MM.1S (cell line): ENCODE measurements around the gene MID1.

Experiments
- EZH2 ChIP-seq: fragments of 300-600 bp; sonication (generic); optimal IDR thresholded peaks from 2 replicates; pipeline ENCODE3; 2017; ENCODE audit warnings: low read depth, mild to moderate bottlenecking, antibody characterized with exemption, low read length, mixed read lengths
- EZH2phosphoT487 ChIP-seq: fragments of 300-600 bp; sonication (generic); IDR thresholded peaks from 2 replicates; pipeline ENCODE4 v1.6.1; 2018; ENCODE audit warnings: antibody characterized with exemption, low read length
- TF ChIP-seq, protein P1 (sequence below): fragments of 300-600 bp; sonication (generic); IDR thresholded peaks from 2 replicates; pipeline ENCODE4 v1.5.1; 2016; ENCODE audit warnings: antibody characterized with exemption, low read length, mixed read lengths

DNA sequence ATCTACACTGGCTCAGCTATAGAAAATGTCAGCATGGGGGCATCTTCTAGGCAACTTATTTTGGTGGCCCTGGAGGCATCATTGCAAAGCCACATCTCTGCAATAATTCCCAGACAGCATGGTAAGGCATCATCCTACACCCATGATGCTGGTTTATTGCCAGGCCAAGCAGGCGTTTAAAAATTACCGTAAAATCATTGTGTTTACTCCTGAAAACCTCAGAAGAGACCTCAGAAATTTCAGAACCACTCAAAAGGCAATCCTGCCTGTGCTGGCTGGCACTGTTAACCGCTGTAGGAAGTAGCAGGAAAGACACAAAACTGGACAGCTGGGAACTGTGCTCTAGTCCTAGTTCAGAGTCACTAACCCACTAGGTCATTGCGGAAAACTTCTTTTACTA is 63.2 kb downstream of the MID1 start:
- TF ChIP-seq, protein P1, sequence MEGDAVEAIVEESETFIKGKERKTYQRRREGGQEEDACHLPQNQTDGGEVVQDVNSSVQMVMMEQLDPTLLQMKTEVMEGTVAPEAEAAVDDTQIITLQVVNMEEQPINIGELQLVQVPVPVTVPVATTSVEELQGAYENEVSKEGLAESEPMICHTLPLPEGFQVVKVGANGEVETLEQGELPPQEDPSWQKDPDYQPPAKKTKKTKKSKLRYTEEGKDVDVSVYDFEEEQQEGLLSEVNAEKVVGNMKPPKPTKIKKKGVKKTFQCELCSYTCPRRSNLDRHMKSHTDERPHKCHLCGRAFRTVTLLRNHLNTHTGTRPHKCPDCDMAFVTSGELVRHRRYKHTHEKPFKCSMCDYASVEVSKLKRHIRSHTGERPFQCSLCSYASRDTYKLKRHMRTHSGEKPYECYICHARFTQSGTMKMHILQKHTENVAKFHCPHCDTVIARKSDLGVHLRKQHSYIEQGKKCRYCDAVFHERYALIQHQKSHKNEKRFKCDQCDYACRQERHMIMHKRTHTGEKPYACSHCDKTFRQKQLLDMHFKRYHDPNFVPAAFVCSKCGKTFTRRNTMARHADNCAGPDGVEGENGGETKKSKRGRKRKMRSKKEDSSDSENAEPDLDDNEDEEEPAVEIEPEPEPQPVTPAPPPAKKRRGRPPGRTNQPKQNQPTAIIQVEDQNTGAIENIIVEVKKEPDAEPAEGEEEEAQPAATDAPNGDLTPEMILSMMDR: no peak
- TF ChIP-seq EZH2: no peak
- TF ChIP-seq EZH2phosphoT487: no peak
